GM23338 (cell line): Measurements from ENCODE around the gene UROS. TPM values are rescaled to one million over a fixed set of nuclear protein-coding genes. Genes with fewer than 3 reads are reported as not detected.

ENCODE experiments used
- ETS1 ChIP-seq: IDR thresholded peaks from 2 replicates; pipeline ENCODE4 v1.6.1; 2016; ENCODE audit warnings: antibody characterized with exemption
- EZH2phosphoT487 ChIP-seq: fragments of 200-600 bp; sonication (generic); IDR thresholded peaks from one replicate; pipeline ENCODE4 v1.8.1; 2018; ENCODE audit warnings: antibody characterized with exemption; ENCODE audit not compliant: unreplicated experiment
- ZNF114 ChIP-seq: fragments of 250-450 bp; sonication (Bioruptor Pico); IDR thresholded peaks from 2 replicates; pipeline ENCODE4 v1.5.0; 2020; ENCODE audit warnings: mild to moderate bottlenecking, moderate library complexity
- microRNA counts: library from miRNA; unstranded; fragments of <30 nt; microRNA quantifications from one replicate; lab custom pipeline; 2017
- microRNA-seq: library from miRNA; unstranded; fragments of <30 nt; microRNA quantifications from one replicate; pipeline ENCODE4, GENCODE V29; 2017
- polyA plus RNA-seq: library from polyadenylated mRNA; unstranded; fragments of >200 nt; fragmentation: Nextera tagmentation; extraction: Ambion mirVana; gene quantifications from 2 replicates; pipeline ENCODE4 v1.2.1, GENCODE V29; 2016
- small RNA-seq: library from RNA; depleted of rRNA; stranded (forward); fragments of <200 nt; gene quantifications from one replicate; pipeline ENCODE3, GENCODE V24; 2014; ENCODE audit warnings: low replicate concordance
- total RNA-seq: library from RNA; depleted of rRNA; stranded (reverse); fragments of >200 nt; shearing (Covaris generic); gene quantifications from 2 replicates; pipeline ENCODE4 v1.2.3, GENCODE V29; 2014; rRNA removed

The UROS gene
- total and polyA plus RNA-seq, 2 experiments from 2014 or later, result 41.3 to 43.4 TPM

GRCh38 chr10:125739994-125740679 lies 82.9 kb downstream of the UROS start (continued):
- TF ChIP-seq ZNF114 (no peak), EZH2phosphoT487 (no peak), ETS1 (no peak)

MicroRNAs encoded within 50 kb of the gene (microRNA counts, 767-probe panel; counts per million panel counts)
- microRNA hsa-miR-4484 (lab: Ali Mortazavi, UCI), result not detected

Small RNA genes lying within 50 kb of the gene (microRNA-seq; reads per million reads assigned to microRNA genes)
- gene MIR4484, result not detected

Small RNA genes lying within 50 kb of the gene (small RNA-seq; reads per million reads assigned to genes)
- not detected for gene MIR4484
- not detected for gene RF00017

Other genes with a start within 250 kb of the UROS start
- not detected in 2 replicates for gene TEX36, start 140.1 kb downstream of the UROS start, total RNA-seq
- not detected in 2 replicates for gene TEX36, start 140.1 kb downstream of the UROS start, polyA plus RNA-seq
- gene EDRF1, start 103.5 kb downstream of the UROS start, total RNA-seq, result 44.7 and 48.8 TPM in 2 replicates
- gene EDRF1, start 103.5 kb downstream of the UROS start, polyA plus RNA-seq, result 20.1 and 25.0 TPM in 2 replicates
- gene MMP21, start 47.4 kb downstream of the UROS start, total RNA-seq, result not detected in 2 replicates
- gene MMP21, start 47.4 kb downstream of the UROS start, polyA plus RNA-seq, result 0.10 TPM in 1 of 2 replicates, not detected in the other
- 91.1 and 98.6 TPM in 2 replicates for gene BCCIP, start 288 bp upstream of the UROS start, total RNA-seq
- gene BCCIP, start 288 bp upstream of the UROS start, polyA plus RNA-seq, result 189 and 214 TPM in 2 replicates
- gene DHX32, start 58.0 kb upstream of the UROS start, total RNA-seq, result 21.3 and 21.6 TPM in 2 replicates
- 7.2 and 9.5 TPM in 2 replicates for gene DHX32, start 58.0 kb upstream of the UROS start, polyA plus RNA-seq
- gene FANK1, start 73.3 kb upstream of the UROS start, total RNA-seq, result 0.69 TPM in 1 of 2 replicates, not detected in the other
- 0.37 and 0.56 TPM in 2 replicates for gene FANK1, start 73.3 kb upstream of the UROS start, polyA plus RNA-seq